H1 (cell line): ENCODE measurements around the gene BPIFB2. TPM values are rescaled to one million over a fixed set of nuclear protein-coding genes. Genes with fewer than 3 reads are reported as not detected.

ENCODE experiments used
- CTCF ChIA-PET: fragments of 300-600 bp; sonication (Branson Sonifier 250); formaldehyde crosslinking; loops from one replicate; lab custom pipeline; 2021; ENCODE audit not compliant: partially characterized antibody; lab: Charles Lee
- POLR2A ChIA-PET: fragments of 300-600 bp; sonication (Branson Sonifier 250); formaldehyde crosslinking; loops from one replicate; lab custom pipeline; 2021; ENCODE audit warnings: inconsistent platforms; ENCODE audit not compliant: partially characterized antibody; lab: Charles Lee
- DNase-seq, 2 experiments: peaks; one replicate each; pipeline versions ENCODE4 v3.0.0 to v3.0.0-alpha.2; 2010 to 2022; ENCODE audit warnings: low spot score in 2 of 2, low read depth in 1 of 2, mixed read lengths in 1 of 2
- FAIRE-seq: peaks from 2 replicates; lab custom pipeline; 2011; peaks lifted over from hg19 to GRCh38; lab: Jason Lieb, UNC
- H2AFZ ChIP-seq: 2 replicates; pipeline ENCODE4 v1.8.1; 2012; ENCODE audit warnings: low read length, inconsistent platforms
- H2AK5ac ChIP-seq: 2 replicates; pipeline ENCODE4 v1.6.1; 2013; ENCODE audit warnings: low read depth, low read length
- H2BK120ac ChIP-seq: replicated peaks from 2 replicates; pipeline ENCODE3; 2013; ENCODE audit warnings: low read depth, low read length, inconsistent platforms
- H2BK12ac ChIP-seq: 2 replicates; pipeline ENCODE4 v1.6.1; 2013; ENCODE audit warnings: low read depth, low read length
- H2BK15ac ChIP-seq: 2 replicates; pipeline ENCODE4 v1.6.1; 2013; ENCODE audit warnings: low read length
- H2BK20ac ChIP-seq: 2 replicates; pipeline ENCODE4 v1.6.1; 2013; ENCODE audit warnings: low read length
- H2BK5ac ChIP-seq: 2 replicates; pipeline ENCODE4 v1.6.1; 2013; ENCODE audit warnings: low read depth, low read length
- H3K14ac ChIP-seq: 2 replicates; pipeline ENCODE4 v1.6.1; 2013; ENCODE audit warnings: inconsistent platforms; ENCODE audit not compliant: insufficient read length
- H3K18ac ChIP-seq: 2 replicates; pipeline ENCODE4 v1.6.1; 2013; ENCODE audit warnings: low read length; ENCODE audit errors: extremely low read depth
- H3K23ac ChIP-seq: 2 replicates; pipeline ENCODE4 v1.6.1; 2013; ENCODE audit warnings: inconsistent platforms; ENCODE audit not compliant: insufficient read length
- H3K23me2 ChIP-seq: 2 replicates; pipeline ENCODE4 v1.6.1; 2013; ENCODE audit warnings: low read depth, low read length
- H3K27ac ChIP-seq: 2 replicates; pipeline ENCODE4 v1.6.1; 2011; ENCODE audit warnings: low read depth, low read length, inconsistent platforms
- H3K27me3 ChIP-seq, 4 experiments: replicated peaks in 1 of 4; 1 replicate in 1 of 4; 2 replicates in 3 of 4; pipeline versions ENCODE4 v1.6.1 to v1.8.1; 2011 to 2013; ENCODE audit warnings: low read length in 3 of 4, mild to moderate bottlenecking in 3 of 4, inconsistent platforms in 2 of 4, mixed read lengths in 2 of 4, moderate library complexity in 1 of 4; ENCODE audit not compliant: control insufficient read depth in 3 of 4, insufficient read depth in 3 of 4; ENCODE audit errors: extremely low read depth in 1 of 4
- H3K36me3 ChIP-seq, 4 experiments: 2 replicates each; pipeline versions ENCODE4 v1.6.1 to v1.8.1; 2011 to 2013; ENCODE audit warnings: mild to moderate bottlenecking in 4 of 4, low read length in 3 of 4, moderate library complexity in 2 of 4, control low read depth in 1 of 4, inconsistent platforms in 1 of 4; ENCODE audit not compliant: insufficient read depth in 4 of 4, control insufficient read depth in 2 of 4
- H3K4ac ChIP-seq: replicated peaks from 2 replicates; pipeline ENCODE3; 2013; ENCODE audit warnings: low read length, low read depth, mixed read lengths, inconsistent platforms; ENCODE audit not compliant: insufficient read length
- H3K4me1 ChIP-seq, 4 experiments: replicated peaks in 1 of 4; 1 replicate in 1 of 4; 2 replicates in 3 of 4; pipeline versions ENCODE4 v1.6.1 to v1.8.1; 2011 to 2013; ENCODE audit warnings: low read length in 3 of 4, inconsistent platforms in 2 of 4, mixed read lengths in 1 of 4; ENCODE audit not compliant: insufficient read depth in 4 of 4, control insufficient read depth in 3 of 4
- H3K4me2 ChIP-seq, 2 experiments: 2 replicates each; pipeline versions ENCODE4 v1.6.1 to v1.8.1; 2011 to 2013; ENCODE audit warnings: low read depth in 2 of 2, low read length in 2 of 2, control low read depth in 1 of 2, inconsistent platforms in 1 of 2, mild to moderate bottlenecking in 1 of 2; ENCODE audit not compliant: insufficient read depth in 1 of 2
- H3K4me3 ChIP-seq, 4 experiments: fragments of 200-600, 300-600 bp in 1 of 4; sonication (generic), shearing (Covaris generic), sonication (Bioruptor Twin) in 1 of 4; 2 replicates each; pipeline versions ENCODE4 v1.5.1 to v1.8.1; 2011 to 2016; ENCODE audit warnings: low read length in 4 of 4, low read depth in 3 of 4, control low read depth in 2 of 4, inconsistent platforms in 2 of 4, mild to moderate bottlenecking in 2 of 4, mixed read lengths in 1 of 4, moderate library complexity in 1 of 4; ENCODE audit not compliant: insufficient read depth in 2 of 4; ENCODE audit errors: extremely low read depth in 1 of 4
- H3K56ac ChIP-seq: replicated peaks from 2 replicates; pipeline ENCODE3; 2013; ENCODE audit warnings: low read depth, mild to moderate bottlenecking, mixed read lengths, low read length, inconsistent platforms; ENCODE audit not compliant: insufficient read length
- H3K79me1 ChIP-seq: 2 replicates; pipeline ENCODE4 v1.6.1; 2013; ENCODE audit warnings: low read depth, low read length, control low read depth
- H3K79me2 ChIP-seq, 2 experiments: 2 replicates each; pipeline versions ENCODE4 v1.6.1 to v1.8.1; 2012 to 2013; ENCODE audit warnings: low read length in 2 of 2, mild to moderate bottlenecking in 2 of 2, inconsistent platforms in 1 of 2; ENCODE audit not compliant: insufficient read depth in 2 of 2, control insufficient read depth in 1 of 2
- H3K9ac ChIP-seq, 4 experiments: replicated peaks in 1 of 4; 1 replicate in 1 of 4; 2 replicates in 3 of 4; pipeline versions ENCODE4 v1.6.1 to v1.8.1; 2011 to 2013; ENCODE audit warnings: low read depth in 3 of 4, low read length in 3 of 4, control low read depth in 2 of 4, mild to moderate bottlenecking in 2 of 4, moderate library complexity in 2 of 4, inconsistent platforms in 1 of 4; ENCODE audit errors: extremely low read depth in 1 of 4
- H3K9me3 ChIP-seq, 2 experiments: 2 replicates each; pipeline versions ENCODE4 v1.6.1 to v1.8.1; 2012 to 2013; ENCODE audit warnings: mild to moderate bottlenecking in 2 of 2, moderate library complexity in 2 of 2, control low read depth in 1 of 2, inconsistent platforms in 1 of 2, low read depth in 1 of 2, low read length in 1 of 2, mixed read lengths in 1 of 2; ENCODE audit not compliant: insufficient read depth in 2 of 2
- H4K20me1 ChIP-seq, 2 experiments: replicated peaks in 1 of 2; 2 replicates each; pipeline versions ENCODE3 to v1.8.1; 2011 to 2013; ENCODE audit warnings: inconsistent platforms in 2 of 2, low read length in 2 of 2, mild to moderate bottlenecking in 1 of 2; ENCODE audit not compliant: insufficient read depth in 2 of 2, control insufficient read depth in 1 of 2
- H4K5ac ChIP-seq: 2 replicates; pipeline ENCODE4 v1.6.1; 2013; ENCODE audit warnings: low read length, low read depth, mixed read lengths, inconsistent platforms; ENCODE audit not compliant: insufficient read length
- H4K8ac ChIP-seq: 2 replicates; pipeline ENCODE4 v1.8.0; 2013; ENCODE audit warnings: mild to moderate bottlenecking, moderate library complexity, low read length, inconsistent platforms; ENCODE audit not compliant: insufficient read depth; ENCODE audit errors: extremely low read depth
- H4K91ac ChIP-seq: replicated peaks from 2 replicates; pipeline ENCODE3; 2013; ENCODE audit warnings: low read length, mixed read lengths, inconsistent platforms; ENCODE audit not compliant: insufficient read length
- ATF3 ChIP-seq: IDR thresholded peaks from 2 replicates; pipeline ENCODE4 v1.6.1; 2011; ENCODE audit warnings: low read depth, mild to moderate bottlenecking, low read length; ENCODE audit not compliant: insufficient read depth
- CREB1 ChIP-seq: IDR thresholded peaks from 2 replicates; pipeline ENCODE4 v1.6.1; 2012; ENCODE audit warnings: inconsistent platforms
- KDM4A ChIP-seq: IDR thresholded peaks from one replicate; pipeline ENCODE4 v1.7.1; 2012; ENCODE audit warnings: low read depth, mild to moderate bottlenecking, moderate library complexity, low read length, inconsistent platforms; ENCODE audit not compliant: severe bottlenecking
- POU5F1 ChIP-seq: IDR thresholded peaks from 2 replicates; pipeline ENCODE4 v1.6.1; 2011; ENCODE audit warnings: low read depth, mild to moderate bottlenecking, low read length, moderate library complexity
- RAD21 ChIP-seq, 2 experiments: IDR thresholded peaks in 1 of 2; conservative IDR thresholded peaks in 1 of 2; 2 replicates each; pipeline ENCODE4 v1.6.1; 2011; ENCODE audit warnings: low read depth in 2 of 2, low read length in 2 of 2, improper control_type of control experiment in 1 of 2, inconsistent platforms in 1 of 2, mild to moderate bottlenecking in 1 of 2, moderate library complexity in 1 of 2
- RBBP5 ChIP-seq: IDR thresholded peaks from 2 replicates; pipeline ENCODE4 v1.7.1; 2012; ENCODE audit warnings: low read depth, mild to moderate bottlenecking, inconsistent platforms, low read length, moderate library complexity, borderline replicate concordance
- RNF2 ChIP-seq: fragments of 200-900, 300-1000 bp; sonication (generic); IDR thresholded peaks from 2 replicates; pipeline ENCODE4 v1.7.1; 2016; ENCODE audit warnings: borderline replicate concordance, low read depth, mild to moderate bottlenecking, antibody characterized with exemption, low read length; ENCODE audit not compliant: poor library complexity, severe bottlenecking; ENCODE audit errors: missing control alignments
- SAP30 ChIP-seq: fragments of 300-600 bp; sonication (generic); IDR thresholded peaks from 2 replicates; pipeline ENCODE4 v1.7.1; 2012; ENCODE audit warnings: low read length, moderate library complexity, mild to moderate bottlenecking, inconsistent platforms; ENCODE audit not compliant: insufficient read depth, insufficient replicate concordance
- SP4 ChIP-seq: IDR thresholded peaks from 2 replicates; pipeline ENCODE4 v1.6.1; 2012; ENCODE audit warnings: low read length, inconsistent platforms
- SUZ12 ChIP-seq: fragments of 200-600 bp; sonication (generic); IDR thresholded peaks from 2 replicates; pipeline ENCODE4 v1.6.1; 2012; ENCODE audit warnings: mild to moderate bottlenecking, inconsistent platforms, low read length, moderate library complexity, mixed read lengths
- TAF1 ChIP-seq: IDR thresholded peaks from 2 replicates; pipeline ENCODE4 v1.6.1; 2011; ENCODE audit warnings: mild to moderate bottlenecking, low read depth, low read length
- TAF7 ChIP-seq: optimal IDR thresholded peaks from 2 replicates; pipeline ENCODE3; 2011; ENCODE audit warnings: low read depth, mild to moderate bottlenecking, inconsistent platforms, low read length, moderate library complexity, borderline replicate concordance
- TBP ChIP-seq: IDR thresholded peaks from 2 replicates; pipeline ENCODE4 v1.6.1; 2011; ENCODE audit warnings: low read depth, low read length, improper control_type of control experiment
- WGBS, 2 experiments: shearing (Covaris generic) in 1 of 2; methylation state at CpG; one replicate each; pipeline versions ENCODE4 v1.1.6 to v1.1.7; 2013 to 2015; ENCODE audit warnings: low lambda C conversion rate in 2 of 2, mixed read lengths in 2 of 2, inconsistent platforms in 1 of 2, low coverage in 1 of 2, missing lambda C conversion rate in 1 of 2; ENCODE audit not compliant: insufficient replicate concordance in 2 of 2, insufficient coverage in 1 of 2, insufficient read length in 1 of 2; ENCODE audit errors: extremely low coverage in 1 of 2, missing lambda C conversion rate in 1 of 2; 5-methylcytosine and 5-hydroxymethylcytosine counted together
- polyA plus RNA-seq, 7 experiments: library from polyadenylated mRNA; depleted of rRNA in 3 of 7; stranded (reverse) in 5 of 7; unstranded in 2 of 7; fragments of >200 nt in 5 of 7; fragments of 200-250 nt in 2 of 7; gene quantifications; 1 replicate in 5 of 7; 2 replicates in 1 of 7; 4 replicates in 1 of 7; pipeline versions ENCODE4 v1.2.1 to v1.2.3, GENCODE V29; 2011 to 2013; ENCODE audit warnings: missing spikeins in 2 of 7, mixed read lengths in 2 of 7
- total RNA-seq: library from RNA; stranded (reverse); fragmentation: NEBNext Ultra II Directional; extraction: Animal tissue kit (Norgen Biotek cat#: 25700); gene quantifications from 2 replicates; pipeline ENCODE4 v1.2.1, GENCODE V29; 2021

Gene BPIFB2
- total and polyA plus RNA-seq, 2 of the 8 experiments (the other 6 are each of a cell fraction or from before 2014, with no cell fraction given), result not detected

GRCh38 chr20:32980990-32981389, 26.5 kb upstream of the BPIFB2 start:
- Histone ChIP-seq H2BK20ac (no peak overlapping the region), H2AFZ (no peak overlapping the region), H4K5ac (no peak overlapping the region), H4K20me1 (no peaks in the 10 kb centered on the region), H3K27me3 (0 out of 7 replicates have a peak, but pooled peaks cover 0 to 2% (median 0%) of the 10 kb centered on the region in 4 experiments), H2BK120ac (no peak overlapping the region), H3K18ac (no peak overlapping the region), H3K14ac (no peak overlapping the region), H2BK12ac (no peak overlapping the region), H3K9ac (no peak overlapping the region), H3K36me3 (no peaks in the 10 kb centered on the region), H3K4me3 (no peak overlapping the region), H3K4me2 (no peak overlapping the region), H3K27ac (no peak overlapping the region), H3K23ac (no peak overlapping the region), H4K8ac (no peak overlapping the region), H4K91ac (no peak overlapping the region), H3K56ac (no peak overlapping the region), H3K79me2 (no peaks in the 10 kb centered on the region), H2BK5ac (no peak overlapping the region), H3K4ac (no peak overlapping the region), H2BK15ac (no peak overlapping the region), H3K9me3 (peaks cover 4 to 16% of the 10 kb centered on the region in 2 experiments; a peak in 3 of 4 replicates), H3K23me2 (no peaks in the 10 kb centered on the region), H3K4me1 (no peaks in the 10 kb centered on the region; a peak in 1 of 7 replicates), H2AK5ac (no peak overlapping the region), H3K79me1 (no peaks in the 10 kb centered on the region)
- DNase-seq (no peak), FAIRE-seq (no peak)
- ChIA-PET POLR2A (no interaction called here), CTCF (interaction anchor here (0.6 to 2.8 kb wide), 4 partner anchors 15 to 193 kb away, joined by 3 to 11 read pairs (median 4); partner anchors contain the start of gene SUN5)
- WGBS, 2 experiments, result 83% methylated on average over 6 of the region's 6 CpGs; no CpG with 5 or more reads in 1 of the 2 experiments
- TF ChIP-seq ATF3 (no peak), RAD21 (IDR thresholded peaks at IDR 0.05 in 1 of 2, conservative IDR thresholded peaks at IDR 0.05 in 1 of 2; ENCODE audit: low read depth in 2 of 2, low read length in 2 of 2) (no peak), TAF7 (no peak), RBBP5 (no peak), SAP30 (no peak), SUZ12 (no peak), RNF2 (no peak), TAF1 (no peak), POU5F1 (no peak), KDM4A (no peak), CREB1 (no peak), TBP (no peak), SP4 (no peak)
